Choroid plexus epithelial cell (primary cell): Measurements from ENCODE around the gene MAPKAP1.

Source experiments
- DNase-seq: peaks from one replicate; pipeline ENCODE4 v3.0.0-alpha.2; 2010; ENCODE audit warnings: low read depth
- H3K4me3 ChIP-seq: 2 replicates; pipeline ENCODE4 v1.5.1; 2011; ENCODE audit warnings: low read depth, mild to moderate bottlenecking, control low read depth, low read length, moderate library complexity
- TF ChIP-seq, protein P1 (sequence below): conservative IDR thresholded peaks from 2 replicates; pipeline ENCODE4 v1.5.1; 2011; ENCODE audit warnings: low read depth, mild to moderate bottlenecking, control low read depth, inconsistent platforms, low read length, moderate library complexity

MAPKAP1 gene

DNA sequence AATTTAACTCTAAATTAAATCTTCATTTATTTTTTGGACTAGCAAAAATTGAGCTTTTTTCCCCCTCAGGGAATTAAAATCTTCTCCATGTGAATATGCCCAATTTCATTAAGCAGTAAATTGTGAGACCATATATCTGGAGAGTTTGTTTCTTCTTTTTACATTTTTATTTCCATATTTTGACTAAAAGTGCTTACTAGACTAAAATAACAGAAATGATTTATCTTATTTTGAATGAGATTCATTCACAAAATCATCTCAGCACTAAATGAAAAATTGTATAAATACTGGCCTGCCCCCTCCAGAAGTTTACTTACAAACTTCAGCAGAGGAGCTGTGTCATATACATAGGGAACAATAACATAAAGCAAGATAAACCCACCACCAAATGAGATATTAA, 26.6 kb downstream of the MAPKAP1 start:
- DNase-seq = no peak
- TF ChIP-seq, protein P1, sequence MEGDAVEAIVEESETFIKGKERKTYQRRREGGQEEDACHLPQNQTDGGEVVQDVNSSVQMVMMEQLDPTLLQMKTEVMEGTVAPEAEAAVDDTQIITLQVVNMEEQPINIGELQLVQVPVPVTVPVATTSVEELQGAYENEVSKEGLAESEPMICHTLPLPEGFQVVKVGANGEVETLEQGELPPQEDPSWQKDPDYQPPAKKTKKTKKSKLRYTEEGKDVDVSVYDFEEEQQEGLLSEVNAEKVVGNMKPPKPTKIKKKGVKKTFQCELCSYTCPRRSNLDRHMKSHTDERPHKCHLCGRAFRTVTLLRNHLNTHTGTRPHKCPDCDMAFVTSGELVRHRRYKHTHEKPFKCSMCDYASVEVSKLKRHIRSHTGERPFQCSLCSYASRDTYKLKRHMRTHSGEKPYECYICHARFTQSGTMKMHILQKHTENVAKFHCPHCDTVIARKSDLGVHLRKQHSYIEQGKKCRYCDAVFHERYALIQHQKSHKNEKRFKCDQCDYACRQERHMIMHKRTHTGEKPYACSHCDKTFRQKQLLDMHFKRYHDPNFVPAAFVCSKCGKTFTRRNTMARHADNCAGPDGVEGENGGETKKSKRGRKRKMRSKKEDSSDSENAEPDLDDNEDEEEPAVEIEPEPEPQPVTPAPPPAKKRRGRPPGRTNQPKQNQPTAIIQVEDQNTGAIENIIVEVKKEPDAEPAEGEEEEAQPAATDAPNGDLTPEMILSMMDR = no peak
- no peak overlapping the region for H3K4me3 ChIP-seq

DNA sequence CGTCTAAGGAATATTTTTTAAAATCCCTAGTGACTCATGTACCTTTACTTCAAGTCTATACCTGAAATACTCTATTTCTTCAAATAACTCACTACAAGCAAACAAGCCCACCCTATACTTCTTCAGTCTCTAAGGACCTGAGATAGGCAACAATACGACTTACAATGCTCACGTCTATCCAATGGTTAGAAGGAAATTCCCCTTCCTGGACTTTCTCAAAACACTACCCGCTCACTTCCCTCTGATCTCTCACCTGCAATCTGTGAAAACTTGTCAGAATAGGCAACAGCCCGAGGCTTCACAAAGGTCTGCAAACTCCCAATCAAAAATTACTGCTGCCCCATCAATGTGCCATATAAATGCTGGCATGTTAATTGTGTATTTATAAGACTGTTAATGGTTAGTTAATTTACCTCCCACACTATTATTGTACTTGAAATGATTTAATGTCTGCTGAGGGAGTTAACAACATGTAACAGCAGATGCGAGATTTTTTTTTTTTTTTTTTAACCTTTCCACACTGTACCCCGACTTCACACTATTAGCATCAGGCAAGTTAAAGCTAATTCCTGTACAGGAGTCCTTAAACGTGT, 27.3 kb downstream of the MAPKAP1 start:
- DNase-seq = no peak
- no peak overlapping the region for H3K4me3 ChIP-seq
- TF ChIP-seq, protein P1 = no peak

DNA sequence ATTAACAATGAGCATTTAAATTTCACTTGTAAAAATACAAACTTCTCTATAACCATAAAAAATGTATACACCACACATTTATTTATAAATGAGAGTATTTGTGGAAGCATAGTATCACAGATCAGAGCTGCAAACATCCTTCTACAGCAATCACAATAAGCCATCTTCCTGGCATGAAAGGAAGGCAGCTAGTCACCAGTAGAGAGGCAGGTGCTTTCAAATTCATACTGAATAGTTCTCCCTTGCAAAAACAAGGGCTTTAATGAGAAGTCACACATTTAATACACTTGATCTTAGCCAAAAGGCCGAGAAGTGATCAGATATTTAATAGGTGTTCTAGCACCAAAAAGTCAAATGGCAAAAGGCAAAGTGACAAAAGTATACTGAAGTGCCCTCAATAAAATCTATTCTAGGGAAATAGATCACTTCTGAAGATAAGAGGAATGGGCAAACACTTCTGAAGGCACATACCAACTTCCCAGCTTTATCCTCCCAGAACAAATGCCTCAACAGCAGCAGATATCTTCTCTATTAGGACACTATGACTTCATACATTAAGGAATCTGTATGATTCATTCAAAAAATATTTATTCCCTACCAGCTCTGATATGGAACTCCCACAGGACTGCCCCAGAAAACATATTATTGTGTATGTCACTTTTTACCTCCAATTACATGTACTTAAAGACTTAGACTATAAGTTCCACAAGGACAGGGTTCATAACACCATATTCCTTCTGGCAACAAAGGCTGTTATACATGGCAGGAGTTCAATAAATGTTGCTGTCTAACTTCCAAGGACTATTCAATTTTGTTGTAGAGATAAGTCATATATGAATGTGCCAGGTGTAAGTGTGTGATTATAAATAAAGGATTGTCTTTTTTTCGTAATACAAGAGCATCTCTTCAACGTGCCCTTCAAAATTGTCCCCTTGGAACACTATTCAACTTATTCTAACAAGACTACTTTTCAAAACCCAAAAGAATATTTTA, 31.7 kb downstream of the MAPKAP1 start:
- no peak overlapping the region for H3K4me3 ChIP-seq
- TF ChIP-seq, protein P1 = no peak
- DNase-seq = peak; percentile 87

DNA sequence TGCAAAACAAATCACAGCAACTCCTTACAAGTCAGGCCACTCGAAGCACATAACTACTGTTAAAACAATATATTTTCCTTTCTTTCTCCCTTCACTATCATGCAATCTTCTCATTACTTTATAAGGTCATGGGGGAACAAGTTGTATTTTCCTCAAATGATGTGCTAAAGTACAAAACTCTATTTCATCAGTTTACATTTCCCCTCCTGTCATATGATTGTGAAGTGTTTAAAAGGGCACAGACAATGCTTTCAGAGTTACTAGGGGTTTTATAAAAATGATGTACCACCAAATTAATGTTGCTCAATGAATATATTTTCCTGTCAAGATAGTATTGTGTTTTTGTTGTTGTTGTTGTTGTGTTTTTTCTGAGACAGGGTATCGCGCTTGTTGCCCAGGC, 34.1 kb downstream of the MAPKAP1 start:
- no peak overlapping the region for H3K4me3 ChIP-seq
- TF ChIP-seq, protein P1 = no peak
- DNase-seq = no peak

DNA sequence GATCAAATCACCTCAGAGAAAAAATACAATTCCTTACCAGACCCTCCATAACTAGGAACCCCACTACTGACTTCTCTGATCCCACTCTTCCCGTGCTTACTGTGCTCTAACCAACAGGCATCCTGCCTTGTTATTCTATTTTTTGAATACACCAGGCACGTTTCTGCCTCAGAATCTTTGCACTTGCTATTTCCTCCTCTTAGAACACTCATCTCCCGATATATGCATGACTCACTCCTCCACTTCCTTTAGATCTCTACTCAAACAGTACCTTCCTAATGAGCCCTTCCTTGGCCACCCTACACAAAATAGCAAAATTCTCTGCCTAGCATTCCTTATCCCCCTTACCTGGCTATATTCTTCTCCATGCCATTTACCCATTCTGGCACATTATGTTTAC, 43.9 kb downstream of the MAPKAP1 start:
- TF ChIP-seq, protein P1 = no peak
- peak; percentile 63 for DNase-seq
- no peak overlapping the region for H3K4me3 ChIP-seq

DNA sequence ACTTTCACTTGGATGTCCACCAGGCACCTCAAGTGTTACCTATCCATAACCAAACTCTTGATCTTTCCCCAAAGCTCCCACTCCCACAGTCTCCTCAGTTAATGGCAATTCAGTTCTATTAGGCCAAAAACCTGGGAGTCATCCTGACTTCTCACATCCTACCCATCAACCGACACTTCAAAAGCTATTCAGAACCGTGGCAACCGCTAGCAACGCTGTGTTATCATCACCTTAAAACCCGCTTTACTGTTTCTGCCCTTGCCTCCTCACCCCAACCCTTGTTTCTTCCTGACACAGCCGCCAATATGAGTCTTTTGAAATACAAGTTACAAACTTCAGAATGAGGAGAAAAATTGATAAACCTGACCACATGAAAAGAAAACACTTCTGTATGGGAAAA, 46.5 kb downstream of the MAPKAP1 start:
- H3K4me3 ChIP-seq = no peak overlapping the region
- DNase-seq = no peak
- TF ChIP-seq, protein P1 = no peak
